ENCODE measurements around the gene TAAR8.
"Not testable (repeated sequence)": the region's sequence is repeated elsewhere in the genome, so short reads cannot be mapped to it uniquely, and the experiment has no call there.

Gene TAAR8, protein sequence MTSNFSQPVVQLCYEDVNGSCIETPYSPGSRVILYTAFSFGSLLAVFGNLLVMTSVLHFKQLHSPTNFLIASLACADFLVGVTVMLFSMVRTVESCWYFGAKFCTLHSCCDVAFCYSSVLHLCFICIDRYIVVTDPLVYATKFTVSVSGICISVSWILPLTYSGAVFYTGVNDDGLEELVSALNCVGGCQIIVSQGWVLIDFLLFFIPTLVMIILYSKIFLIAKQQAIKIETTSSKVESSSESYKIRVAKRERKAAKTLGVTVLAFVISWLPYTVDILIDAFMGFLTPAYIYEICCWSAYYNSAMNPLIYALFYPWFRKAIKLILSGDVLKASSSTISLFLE

DNA sequence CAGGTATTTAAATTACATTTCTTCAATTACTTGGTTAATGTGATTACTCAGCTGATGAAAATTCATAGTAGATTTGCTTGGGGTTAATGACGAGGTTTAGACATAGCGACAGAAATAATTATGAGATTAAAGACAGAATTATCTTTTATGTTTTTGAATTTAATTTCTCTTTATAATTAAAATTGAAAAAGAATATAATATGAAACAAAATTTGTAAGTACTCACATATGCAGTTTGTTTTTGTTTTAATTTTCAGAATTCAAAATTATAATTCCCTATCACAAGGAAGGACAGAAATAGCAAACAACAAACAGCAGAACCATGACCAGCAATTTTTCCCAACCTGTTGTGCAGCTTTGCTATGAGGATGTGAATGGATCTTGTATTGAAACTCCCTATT, at the start of gene TAAR8:
TSS of gene TAAR8 (plus strand) at position 301 of the 400 bp plus-strand sequence. CDS start at position 322, 21 bp downstream.
- DNase-seq: no peak

DNA sequence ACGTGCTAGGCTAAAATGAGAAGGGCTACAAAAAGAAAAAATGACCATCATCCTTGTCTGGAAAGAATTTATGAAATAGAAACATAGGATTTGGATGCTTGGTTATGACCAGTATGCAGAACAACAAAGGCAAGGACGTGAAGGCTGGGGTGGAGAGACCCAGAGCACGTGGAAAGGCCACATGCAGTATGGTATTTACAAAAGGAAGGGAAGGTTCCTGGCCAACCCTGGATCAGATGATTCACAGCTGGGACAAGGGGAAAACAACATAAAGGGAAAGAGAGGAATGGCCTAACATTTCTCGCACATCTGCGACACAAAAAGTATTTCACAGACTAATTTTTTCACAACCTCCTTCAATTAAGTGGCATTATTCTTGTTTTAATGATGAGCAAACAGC, 47.7 kb upstream of the TAAR8 start:
- DNase-seq: no peak

DNA sequence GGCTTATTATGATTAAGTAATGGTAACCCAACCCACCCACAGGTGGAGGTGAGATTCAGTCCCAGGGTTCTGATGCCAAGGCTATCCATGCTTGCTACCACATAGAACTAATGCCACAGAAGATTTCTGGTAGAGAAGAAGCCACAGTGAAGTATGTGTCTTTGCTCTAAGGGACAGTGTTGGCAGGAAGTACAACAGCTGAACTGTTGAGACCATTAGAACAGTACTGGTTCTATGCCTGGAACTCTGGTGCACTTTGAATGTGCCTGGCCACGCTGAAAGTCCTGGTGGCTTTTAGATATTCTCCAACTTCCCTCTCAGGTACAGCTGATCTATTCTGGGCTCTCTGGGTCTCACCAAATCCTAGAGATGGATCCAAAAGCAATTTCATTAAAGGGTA, 47.3 kb upstream of the TAAR8 start:
- no peak for DNase-seq

DNA sequence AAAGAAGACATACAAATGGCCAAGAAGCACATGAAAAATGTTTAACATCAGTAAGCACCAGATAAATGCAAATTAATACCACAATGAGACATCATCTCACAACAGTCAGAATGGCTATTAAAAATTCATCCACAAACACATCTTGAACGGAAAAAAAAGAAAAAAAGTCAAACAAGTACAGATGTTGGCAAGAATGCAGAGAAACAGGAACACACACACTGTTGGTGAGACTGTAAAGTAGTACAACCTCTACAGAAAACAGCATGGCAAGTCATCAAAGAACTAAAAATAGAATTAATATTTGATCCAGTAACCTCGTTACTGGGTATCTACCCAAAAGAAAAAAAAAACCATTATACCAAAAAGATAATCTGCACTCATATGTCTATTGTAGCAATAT, 46.0 kb upstream of the TAAR8 start:
- DNase-seq: no peak

DNA sequence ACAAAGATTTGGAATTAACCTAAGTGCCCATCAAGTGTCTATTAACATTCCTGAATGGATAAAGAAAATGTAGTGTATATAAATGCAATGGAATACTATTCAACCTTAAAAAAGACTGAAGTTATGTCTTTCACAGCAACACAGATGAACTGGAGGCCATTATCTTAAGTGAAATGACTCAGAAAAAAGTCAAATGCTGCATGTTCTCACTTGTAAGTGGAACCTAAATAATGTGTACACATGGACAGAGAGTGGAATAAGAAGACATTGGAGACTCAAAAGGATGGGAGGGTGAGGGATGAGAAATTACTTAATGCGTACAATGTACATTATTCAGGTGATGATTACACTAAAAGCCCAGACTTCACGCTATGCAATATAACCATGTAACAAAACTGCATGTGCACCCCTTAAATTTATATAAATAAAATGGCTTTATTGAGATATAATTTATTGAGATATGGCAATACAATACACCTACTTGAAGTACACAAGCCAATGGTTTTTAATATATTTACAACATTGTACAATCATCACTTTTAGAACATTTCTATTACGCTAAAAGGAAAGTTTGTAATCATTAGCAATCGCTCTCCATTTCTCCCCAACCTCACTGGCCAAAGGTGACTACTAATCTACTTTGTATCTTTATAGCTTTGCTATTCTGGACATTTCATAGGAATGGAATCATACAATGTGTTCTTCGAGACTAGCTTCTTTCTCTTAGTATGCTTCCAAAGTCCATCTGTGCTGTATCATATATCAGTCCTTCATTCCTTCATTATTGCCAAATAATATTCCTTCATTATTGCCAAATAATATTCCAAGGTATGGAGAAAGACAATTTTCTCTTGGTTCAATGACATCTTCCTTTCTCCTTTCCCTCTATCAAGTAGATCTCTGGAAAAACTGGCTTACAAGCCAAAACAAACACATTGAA, 45.3 kb upstream of the TAAR8 start:
- no peak for DNase-seq

DNA sequence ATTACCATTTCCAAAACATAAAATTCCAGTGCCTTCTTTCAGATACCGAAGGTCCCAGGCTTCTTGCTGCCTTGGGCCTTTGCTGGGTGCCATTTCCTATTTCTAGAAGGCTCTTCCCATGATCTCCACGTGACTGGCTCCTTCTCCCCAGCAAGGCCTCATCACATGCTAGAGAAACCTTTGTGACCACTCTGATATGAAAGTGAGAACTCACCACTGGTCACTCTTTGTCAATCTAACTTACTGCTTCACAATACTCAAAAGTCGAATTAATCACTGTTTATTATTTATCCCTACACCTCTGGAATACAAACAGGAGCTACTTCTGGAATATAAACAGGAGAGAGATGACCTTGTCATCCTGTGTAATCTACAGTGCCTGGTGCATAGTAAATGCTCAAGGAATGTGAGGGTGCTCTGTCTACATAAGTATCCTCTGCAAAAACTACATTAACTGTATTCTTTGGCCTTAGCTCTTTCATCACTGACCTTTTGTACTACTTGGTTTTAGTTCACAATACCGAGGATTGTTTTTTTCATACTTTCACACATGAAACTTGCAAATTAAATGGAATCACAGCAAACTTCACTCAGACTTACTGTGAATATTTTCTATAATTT, 41.2 kb upstream of the TAAR8 start:
- no peak for DNase-seq

DNA sequence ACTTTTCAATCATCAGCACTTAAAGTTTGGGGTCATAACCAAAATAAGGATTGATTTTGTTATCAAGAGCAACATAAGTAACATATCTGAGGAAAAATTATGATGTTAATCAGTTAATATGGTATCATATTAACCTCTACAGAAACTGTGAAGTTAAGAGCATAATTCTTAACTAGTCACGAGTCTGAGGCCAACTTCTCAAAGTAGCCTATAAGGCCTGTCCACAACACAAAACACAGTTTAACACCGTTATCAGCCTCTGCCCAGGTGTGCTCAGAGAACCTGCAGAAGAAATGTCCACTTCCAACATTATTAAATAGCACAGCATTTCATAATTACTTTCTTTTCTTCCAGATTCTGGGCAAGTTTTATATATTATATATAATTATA, 40.6 kb upstream of the TAAR8 start:
- DNase-seq: no peak

DNA sequence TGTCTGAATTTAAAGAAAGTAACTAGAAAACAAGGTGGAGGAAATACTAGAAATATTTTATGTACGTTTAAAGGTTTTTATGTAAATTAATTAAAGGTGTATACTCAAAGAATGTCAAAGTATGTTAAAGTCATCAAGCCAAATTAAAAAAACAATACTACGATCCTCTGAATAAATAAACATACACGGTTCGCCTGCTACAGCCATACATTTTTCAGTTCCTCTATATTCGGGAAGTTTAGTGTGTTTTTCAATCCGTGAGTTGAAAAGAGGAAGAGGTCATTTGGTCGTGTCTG, 40.2 kb upstream of the TAAR8 start:
- no peak for DNase-seq

DNA sequence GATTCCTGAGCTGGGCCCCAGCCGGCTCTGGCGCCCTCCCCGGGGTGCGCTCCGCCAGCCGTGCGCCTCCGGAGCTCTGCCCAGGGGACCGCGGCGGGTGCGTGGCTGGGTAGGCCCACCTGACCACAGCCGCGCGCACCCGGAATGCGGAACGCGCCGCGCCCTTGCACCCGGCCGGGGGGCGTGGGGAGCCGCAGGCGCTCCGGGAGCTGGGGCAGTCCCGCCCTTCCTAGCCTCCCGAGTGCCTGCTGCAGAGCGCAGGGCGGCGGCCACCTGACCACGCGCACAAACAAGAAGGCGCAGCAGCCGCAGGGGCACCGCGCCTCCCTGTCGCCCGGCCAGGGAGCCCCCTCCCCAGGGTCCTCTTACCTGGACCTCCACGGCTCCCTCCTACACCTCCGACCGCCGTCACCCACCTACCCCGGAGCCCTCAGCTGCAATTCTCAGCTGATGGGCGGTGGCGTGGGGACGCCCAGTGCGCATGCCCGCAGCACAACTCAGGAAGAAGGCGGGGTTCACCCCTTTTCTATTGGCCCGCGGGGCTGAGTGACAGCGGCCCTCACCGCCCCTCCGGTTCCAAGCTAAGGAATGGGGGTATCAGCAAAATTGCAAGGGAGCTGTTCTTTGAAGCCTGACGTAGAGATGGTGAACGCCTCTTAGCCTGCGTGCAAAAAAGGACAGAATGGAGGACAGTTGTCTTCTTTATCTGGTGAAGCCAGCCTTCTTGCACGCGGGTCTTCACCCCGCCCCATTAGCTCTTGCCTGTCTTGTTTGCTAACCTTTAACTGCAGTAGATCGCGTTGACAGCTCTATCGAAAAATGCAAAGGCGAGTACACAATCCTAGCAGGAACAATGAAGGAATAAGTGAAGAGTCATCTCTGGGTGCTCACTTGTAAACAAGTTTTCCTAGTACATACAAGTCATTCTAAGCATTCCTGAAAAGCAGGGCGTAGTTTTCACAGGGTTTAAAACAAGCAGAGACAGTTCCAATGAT, 39.5 kb upstream of the TAAR8 start, which contains the start of gene STX7:
TSS of gene STX7 (minus strand) at position 479 of the 995 bp plus-strand sequence. CDS start 9,586 bp downstream, outside the sequence.
- peak; percentile 89 for DNase-seq

DNA sequence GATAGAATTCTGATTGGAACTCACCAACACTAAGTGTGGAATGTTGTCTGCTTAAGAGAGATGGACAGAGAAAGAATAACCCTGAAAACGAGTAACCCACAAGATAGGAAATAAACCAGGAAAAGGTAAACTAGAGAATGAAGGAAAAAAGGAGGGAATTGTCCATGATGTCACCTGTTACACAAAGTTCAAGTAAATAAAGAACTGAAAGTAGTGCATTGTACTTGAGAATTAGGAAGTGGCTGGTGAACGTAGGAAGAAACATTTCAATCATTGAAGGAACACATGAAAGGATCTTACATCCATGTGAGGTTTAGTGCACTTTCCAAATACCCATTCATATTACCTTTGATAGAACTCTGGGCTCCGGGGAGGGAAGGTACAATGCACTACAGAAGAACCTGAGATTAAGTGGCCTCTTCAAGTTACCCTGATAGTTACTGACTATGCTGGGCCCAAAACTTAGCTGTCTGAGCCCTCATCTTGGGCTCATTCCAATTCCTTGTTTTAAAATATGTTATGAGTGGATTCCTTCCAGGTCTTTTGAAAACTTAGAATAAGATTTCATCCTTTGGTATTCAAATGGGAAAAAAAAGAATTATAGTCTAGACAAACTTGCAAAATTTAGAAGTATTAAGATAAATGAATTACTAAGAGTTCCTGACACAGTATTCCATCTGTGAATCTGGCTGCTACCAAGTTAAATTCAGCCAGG, 38.5 kb upstream of the TAAR8 start:
- no peak for DNase-seq

DNA sequence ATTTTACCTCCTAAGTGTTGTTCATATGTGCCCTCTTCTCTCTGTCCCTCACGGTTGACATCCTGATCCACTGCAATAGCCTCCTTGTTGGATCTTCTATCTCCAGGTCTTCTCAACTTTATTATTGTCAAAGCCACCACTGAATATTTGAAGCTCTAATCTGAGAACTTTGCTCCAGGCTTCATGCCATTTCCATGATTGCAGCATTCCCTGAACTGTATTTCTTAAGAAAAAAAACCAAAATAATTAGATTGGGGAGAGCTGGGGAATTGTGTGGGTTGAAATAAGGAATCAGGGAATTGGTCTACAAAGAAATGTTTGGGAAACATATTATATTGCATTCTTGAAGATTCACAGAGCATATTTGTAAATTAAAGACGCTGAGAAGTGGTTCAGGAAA, 37.1 kb upstream of the TAAR8 start:
- DNase-seq: no peak

DNA sequence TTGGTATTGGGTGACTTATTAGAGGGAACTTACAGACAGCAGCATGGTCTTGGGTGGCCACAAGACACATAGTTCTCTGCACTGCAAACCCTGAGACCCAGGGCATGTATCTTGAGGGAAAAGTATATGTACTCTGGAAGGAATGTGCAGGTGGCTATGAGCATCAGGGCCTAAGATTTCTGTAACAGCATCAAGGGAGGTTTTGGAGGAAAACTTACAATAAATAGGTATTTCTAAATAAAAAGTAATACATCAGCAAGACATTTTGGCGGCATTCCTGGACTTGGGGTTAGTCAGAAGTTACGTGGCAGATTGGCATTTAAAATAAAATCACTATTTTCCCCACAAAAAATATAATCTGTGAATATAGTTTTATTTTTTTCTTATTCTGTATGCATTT, 31.5 kb upstream of the TAAR8 start:
- DNase-seq: no peak

DNA sequence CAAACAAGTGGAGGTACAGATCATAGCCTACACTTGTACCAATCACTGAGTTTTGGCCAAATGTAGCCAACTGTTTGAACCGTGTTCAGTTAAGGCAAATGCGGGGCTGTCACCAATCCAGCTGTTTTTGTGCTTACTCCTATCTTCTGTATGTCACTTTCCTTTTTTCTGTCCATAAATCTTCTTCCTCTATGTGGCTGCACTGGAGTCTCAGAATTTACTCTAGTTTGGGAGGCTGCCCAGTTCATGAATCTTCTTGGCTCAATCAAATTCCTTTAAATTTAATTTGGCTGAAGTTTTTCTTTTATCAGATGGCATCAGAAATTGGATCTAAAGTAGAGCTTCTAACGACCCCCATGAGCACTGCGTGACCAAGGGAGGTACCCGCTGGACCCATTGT, 27.8 kb upstream of the TAAR8 start:
- no peak for DNase-seq

DNA sequence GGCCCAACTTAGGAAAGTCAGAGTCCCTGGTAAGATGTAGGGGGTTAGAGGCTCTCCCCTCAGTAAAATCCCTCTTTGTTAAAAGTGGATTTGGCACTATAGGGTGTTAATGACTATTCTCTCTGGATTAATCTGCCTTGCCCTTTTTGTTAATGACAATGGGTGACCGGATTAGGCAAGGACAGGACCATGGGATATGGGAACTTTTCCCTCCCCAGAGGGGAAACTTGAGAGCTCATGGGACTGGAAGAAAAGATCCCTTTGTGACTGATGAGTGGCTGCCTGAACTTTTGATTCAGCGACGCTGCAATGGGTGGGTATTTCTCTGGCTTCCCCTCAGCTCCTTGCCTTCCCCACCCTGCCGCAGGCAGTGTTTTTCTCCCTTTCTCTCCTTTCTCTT, 26.6 kb upstream of the TAAR8 start:
- no peak for DNase-seq

DNA sequence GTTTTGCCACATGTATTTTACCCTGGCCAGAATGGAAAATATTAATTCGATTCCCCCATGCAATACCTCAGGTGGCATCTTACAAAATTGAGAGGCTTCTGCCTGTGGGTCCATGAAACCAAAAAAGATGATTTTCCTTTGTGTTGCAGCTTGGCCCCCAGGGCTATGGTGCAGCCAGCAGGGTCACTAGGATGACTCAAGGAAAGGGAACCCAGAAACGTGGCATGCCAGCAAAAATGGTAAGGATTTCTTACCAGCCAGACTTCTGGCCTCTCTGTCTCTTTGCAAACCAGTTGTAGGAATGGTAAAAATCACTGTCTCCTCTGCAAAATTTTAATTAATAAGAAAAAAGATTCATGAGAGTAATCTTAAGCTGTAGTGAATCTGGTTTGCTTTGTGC, 26.0 kb upstream of the TAAR8 start:
- no peak for DNase-seq

DNA sequence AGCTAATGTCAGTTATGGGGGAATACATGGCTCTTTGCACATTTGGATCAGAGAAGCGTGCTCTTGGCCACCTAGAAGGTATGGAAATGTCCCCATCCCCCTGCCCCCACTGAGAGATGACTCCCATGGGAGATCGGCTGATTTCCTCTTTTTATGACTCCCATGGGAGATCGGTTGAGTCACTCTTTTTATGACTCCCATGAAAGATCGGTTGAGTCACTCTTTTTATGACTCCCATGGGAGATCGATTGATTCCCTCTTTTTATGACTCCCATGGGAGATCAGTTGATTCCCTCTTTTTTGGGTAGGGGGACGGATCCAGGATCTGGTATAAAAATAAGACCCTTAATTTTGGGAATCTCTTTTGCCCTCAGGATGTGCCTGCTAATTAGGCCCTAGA, 24.7 kb upstream of the TAAR8 start:
- DNase-seq: no peak

DNA sequence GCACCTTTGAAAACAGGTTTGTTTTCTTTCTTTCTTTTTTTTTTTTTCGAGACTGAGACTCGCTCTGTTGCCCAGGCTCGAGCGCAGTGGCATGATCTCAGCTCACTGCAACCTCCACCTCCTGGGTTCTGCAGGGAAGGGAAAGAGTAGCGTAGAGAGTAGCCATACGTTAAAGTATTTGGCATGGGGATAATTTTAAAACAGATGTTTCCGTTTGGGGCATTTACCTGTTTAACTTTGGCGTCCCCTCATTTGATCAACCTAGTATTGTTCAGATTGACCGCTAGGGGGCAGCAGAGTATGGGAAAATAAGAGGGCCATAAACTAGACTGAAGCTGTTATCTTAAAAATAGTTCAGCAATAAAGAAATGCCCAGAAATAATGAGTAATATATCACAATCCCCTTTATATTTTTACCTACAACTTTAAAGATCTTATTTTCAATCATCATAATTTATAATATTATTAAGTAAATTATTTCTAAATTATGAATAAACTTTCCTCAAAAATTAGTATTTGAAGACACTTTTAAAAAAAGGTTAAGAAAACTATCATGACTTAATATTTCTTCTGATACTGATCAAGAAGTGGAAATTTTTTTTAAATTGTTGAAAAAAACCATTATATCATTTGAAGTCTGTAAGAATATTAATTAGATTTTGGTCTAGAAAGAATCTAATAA, 22.0 kb upstream of the TAAR8 start:
- peak; percentile 81 for DNase-seq

DNA sequence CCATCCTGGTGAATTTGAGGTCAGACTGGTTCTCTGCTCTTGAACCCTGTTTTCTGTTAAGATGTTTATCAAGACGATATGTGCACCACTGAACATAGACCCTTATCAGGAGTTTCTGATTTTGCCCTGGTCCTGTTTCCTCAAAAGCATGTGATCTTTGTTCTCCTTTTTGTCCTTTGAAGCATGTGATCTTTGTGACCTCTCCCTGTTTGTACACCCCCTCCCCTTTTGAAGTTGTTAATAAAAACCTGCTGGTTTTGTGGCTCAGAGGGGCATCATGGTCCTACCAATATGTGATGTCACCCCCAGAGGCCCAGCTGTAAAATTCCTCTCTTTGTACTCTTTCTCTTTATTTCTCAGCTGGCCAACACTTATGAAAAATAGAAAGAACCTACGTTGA, 17.9 kb upstream of the TAAR8 start:
- DNase-seq: not testable (repeated sequence)

DNA sequence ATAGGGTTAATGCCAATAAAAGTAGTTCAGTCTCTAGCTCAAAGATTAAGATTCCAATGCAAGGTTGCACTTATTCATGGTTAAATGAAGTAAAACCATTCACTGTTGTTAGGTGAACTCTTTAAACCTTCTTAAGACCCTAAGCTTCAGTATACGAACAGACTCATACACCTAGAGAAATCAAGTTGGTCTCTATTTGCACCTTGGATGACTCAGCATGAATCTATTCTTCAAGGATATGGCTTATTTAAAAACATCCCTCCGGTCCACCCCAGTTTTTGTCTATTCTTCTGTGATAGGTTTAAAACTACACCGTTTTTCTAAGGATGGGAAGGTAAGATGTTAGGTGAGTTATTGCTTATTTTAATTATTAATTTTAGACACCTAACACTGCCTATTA, 15.3 kb upstream of the TAAR8 start:
- DNase-seq: no peak

DNA sequence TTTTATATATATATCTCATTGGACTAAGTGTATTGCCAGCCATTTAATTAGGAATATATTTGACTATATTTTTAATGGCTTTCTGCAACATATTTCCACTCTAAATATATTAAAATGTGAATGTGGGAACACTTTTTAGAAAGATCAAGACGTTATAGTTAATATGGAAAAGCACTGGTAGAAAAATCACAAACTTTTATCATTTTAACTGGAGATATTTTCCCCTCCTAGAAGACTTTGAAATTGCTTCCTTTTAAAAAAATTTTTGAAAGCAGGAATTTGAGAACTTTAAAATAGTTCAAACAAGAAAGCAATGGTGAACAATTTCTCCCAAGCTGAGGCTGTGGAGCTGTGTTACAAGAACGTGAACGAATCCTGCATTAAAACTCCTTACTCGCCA, 14.5 kb upstream of the TAAR8 start, which contains the start of gene TAAR9:
TSS of gene TAAR9 (plus strand) at position 301 of the 400 bp plus-strand sequence. CDS start at position 314, 13 bp downstream.
- DNase-seq: no peak

DNA sequence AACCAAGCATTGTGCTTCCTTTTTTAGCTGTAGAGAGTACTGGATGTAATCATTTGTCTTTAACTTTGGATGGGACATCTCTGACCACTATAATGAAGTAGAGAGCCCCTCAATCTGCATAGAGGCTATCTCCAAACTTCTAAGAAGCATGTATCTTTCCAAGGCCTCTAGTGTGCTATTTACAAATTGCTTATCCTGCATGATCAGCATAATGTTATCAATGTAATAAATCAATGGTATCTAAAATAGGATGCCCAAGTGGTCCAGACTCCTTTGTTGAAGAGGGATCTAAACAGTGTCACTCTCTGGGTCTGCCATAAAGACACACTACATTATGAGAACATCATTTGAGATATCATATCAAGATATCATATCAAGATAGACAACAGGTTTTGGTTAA, 7.6 kb upstream of the TAAR8 start:
- DNase-seq: no peak
